Psoas muscle (tissue), 8 donors: ENCODE data around the gene PLAC8L1. TPM values are rescaled to one million over a fixed set of nuclear protein-coding genes. Genes with fewer than 3 reads are reported as not detected.

Experiments
- ATAC-seq, 4 donors: fragments of 200-7000 bp; cut with Tn5 transposase; one replicate each; pipeline ENCODE4 v1.9.1; 2020; ENCODE audit warnings: moderate library complexity in 3 of 4, mild to moderate bottlenecking in 2 of 4
- DNase-seq, 2 donors: peaks; one replicate each; pipeline ENCODE4 v3.0.0-alpha.2; 2020
- H3K27ac ChIP-seq: fragments of 200-600 bp; one replicate; pipeline ENCODE4 v1.8.0; 2022
- H3K27me3 ChIP-seq, 3 donors: fragments of 200-600 bp in 1 of 3; one replicate each; pipeline versions ENCODE4 v1.6.1 to v1.8.0; 2013 to 2022; ENCODE audit warnings: low read length in 2 of 3, mild to moderate bottlenecking in 2 of 3, moderate library complexity in 1 of 3; ENCODE audit not compliant: insufficient read depth in 3 of 3
- H3K36me3 ChIP-seq, 2 donors: fragments of 200-600 bp in 1 of 2; one replicate each; pipeline versions ENCODE4 v1.6.1 to v1.8.0; 2013 to 2022; ENCODE audit warnings: low read depth in 1 of 2, mild to moderate bottlenecking in 1 of 2, moderate library complexity in 1 of 2; ENCODE audit not compliant: insufficient read depth in 1 of 2
- H3K4me1 ChIP-seq: fragments of 200-600 bp; one replicate; pipeline ENCODE4 v1.8.0; 2022
- H3K4me3 ChIP-seq: fragments of 200-600 bp; one replicate; pipeline ENCODE4 v1.8.0; 2022; ENCODE audit warnings: mild to moderate bottlenecking
- H3K9me3 ChIP-seq: fragments of 200-600 bp; one replicate; pipeline ENCODE4 v1.8.0; 2022
- CTCF ChIP-seq: fragments of 200-600 bp; IDR thresholded peaks from one replicate; pipeline ENCODE4 v1.8.0; 2022; ENCODE audit warnings: antibody characterized with exemption
- WGBS, 3 donors: extraction: QIAGEN DNeasy Blood & Tissue Kit; methylation state at CpG; one replicate each; pipeline versions ENCODE4 v1.1.6 to v1.1.7; 2013; 5-methylcytosine and 5-hydroxymethylcytosine counted together
- intact Hi-C, 2 donors: fragments of 100-400 bp; cut with DNase I; formaldehyde crosslinking; loops; one replicate each; pipeline versions ENCODE4 v1.11.0 to v1.14.2; 2022
- polyA plus RNA-seq, 3 donors: library from polyadenylated mRNA; stranded (reverse); fragments of 200-250 nt; gene quantifications; one replicate each; pipeline ENCODE4 v1.2.3, GENCODE V29; 2013
- total RNA-seq, 4 donors: library from RNA; stranded (reverse); fragmentation: NEBNext Ultra II Directional in 2 of 4; extraction: Animal tissue kit (Norgen Biotek cat#: 25700) in 2 of 4; gene quantifications; one replicate each; pipeline versions ENCODE4 v1.2.1 to v1.2.4, GENCODE V29; 2021 to 2023
- donor health status: healthy with polysubstance abuse.
- donor health status: DM: no; HTN: no; CAD: no; lungs with moderate emphysema.
- donor health status: Bipolar disorder and iron deficiency.
- donor health status: healthy.
- donor health status: DM: yes; HTN: yes; CAD: no.
- donor health status: DM: no; HTN: no; CAD: no.
- donor health status: DM: no; HTN: no; CAD: no.
- donor health status: DM: yes; HTN: yes; CAD: no.

The PLAC8L1 gene
- total and polyA plus RNA-seq, 7 donors = 0.16 to 0.64 (median 0.51) TPM; not detected in 3

- TF ChIP-seq CTCF = no peak
- no peaks in the 10 kb centered on the region for H3K9me3 ChIP-seq
- no peak overlapping the region for H3K4me3 ChIP-seq
- no peaks in the 10 kb centered on the region for H3K27me3 ChIP-seq
- no peak overlapping the region for H3K27ac ChIP-seq
- ATAC-seq = no peak
- intact Hi-C loops = no loop called here
- peaks cover 0 to 26% of the 10 kb centered on the region in 2 donors for H3K36me3 ChIP-seq
- no peaks in the 10 kb centered on the region for H3K4me1 ChIP-seq
- no peak for DNase-seq
- 89 to 98% (median 97%) methylated on average over 8 of the region's 8 CpGs for WGBS, 3 donors
Measured at GRCh38 chr5:146066968-146067367, 38.4 kb downstream of the PLAC8L1 start.

GRCh38 chr5:146060221-146060585, 45.2 kb downstream of the PLAC8L1 start:
- TF ChIP-seq CTCF = no peak
- DNase-seq = no peak
- no peaks in the 10 kb centered on the region for H3K4me1 ChIP-seq
- no peak overlapping the region for H3K4me3 ChIP-seq
- no peak for ATAC-seq
- peaks cover 0 to 63% of the 10 kb centered on the region in 2 donors for H3K36me3 ChIP-seq
- H3K9me3 ChIP-seq = no peaks in the 10 kb centered on the region
- WGBS, 3 donors = 93 to 97% (median 95%) methylated on average over 5 of the region's 5 CpGs
- no peaks in the 10 kb centered on the region for H3K27me3 ChIP-seq
- no peak overlapping the region for H3K27ac ChIP-seq
- intact Hi-C loops = no loop called here

- DNase-seq (no peak), ATAC-seq (peak in 2 of 4 donors; percentile 22 to 38)
- intact Hi-C loops = loop anchor here in 1 of 2 donors (10.0 kb wide), 2 partner anchors 355 to 385 kb away; no protein-coding TSS in a partner anchor
- Histone ChIP-seq H3K4me1 (no peaks in the 10 kb centered on the region), H3K27me3 (no peaks in the 10 kb centered on the region), H3K27ac (no peak overlapping the region), H3K36me3 (peaks cover 0 to 63% of the 10 kb centered on the region in 2 donors), H3K4me3 (no peak overlapping the region), H3K9me3 (no peaks in the 10 kb centered on the region)
- 73 to 82% (median 76%) methylated on average over 22 of the region's 22 CpGs for WGBS, 3 donors
- no peak for TF ChIP-seq CTCF
Measured at GRCh38 chr5:146059460-146060220, 45.7 kb downstream of the PLAC8L1 start.

- 56 to 72% (median 66%) methylated on average over 2 of the region's 2 CpGs for WGBS, 3 donors
- Histone ChIP-seq H3K4me3 (no peak overlapping the region), H3K9me3 (no peaks in the 10 kb centered on the region), H3K4me1 (no peaks in the 10 kb centered on the region), H3K36me3 (peaks cover 0 to 32% of the 10 kb centered on the region in 2 donors), H3K27me3 (no peaks in the 10 kb centered on the region), H3K27ac (no peak overlapping the region)
- TF ChIP-seq CTCF = no peak
- ATAC-seq (no peak), DNase-seq (no peak)
- intact Hi-C loops = loop anchor here in 1 of 2 donors (10.0 kb wide), 2 partner anchors 351 to 381 kb away; no protein-coding TSS in a partner anchor
Measured at GRCh38 chr5:146055432-146055831, 49.9 kb downstream of the PLAC8L1 start.
